CD4-positive, alpha-beta T cell (primary cell): ENCODE data around the gene HPD. TPM values are rescaled to one million over a fixed set of nuclear protein-coding genes. Genes with fewer than 3 reads are reported as not detected.

ENCODE experiments used
- ATAC-seq: fragments of 200-7000 bp; cut with Tn5 transposase; one replicate; pipeline ENCODE4 v1.10.0; 2022; ENCODE audit warnings: mild to moderate bottlenecking; ENCODE audit not compliant: poor library complexity
- CTCF ChIA-PET: fragments of 350-600 bp; sonication (Branson Sonifier 250); formaldehyde crosslinking; loops from one replicate; lab custom pipeline; 2021; ENCODE audit warnings: antibody characterized with exemption, inconsistent platforms; lab: Charles Lee
- POLR2A ChIA-PET: fragments of 350-600 bp; sonication (Branson Sonifier 250); formaldehyde crosslinking; loops from one replicate; lab custom pipeline; 2021; ENCODE audit warnings: antibody characterized with exemption, inconsistent platforms; lab: Charles Lee
- DNase-seq, 14 experiments: peaks; one replicate each; pipeline ENCODE4 v3.0.0-alpha.2; 2013 to 2020; ENCODE audit warnings: mixed read lengths in 2 of 14
- H3K27ac ChIP-seq, 2 donors: one replicate each; pipeline versions ENCODE4 v1.5.1 to v1.7.0; 2013; ENCODE audit warnings: low read length in 2 of 2, low read depth in 1 of 2, mild to moderate bottlenecking in 1 of 2
- H3K27me3 ChIP-seq, 2 experiments: 1 replicate in 1 of 2; 2 replicates in 1 of 2; pipeline versions ENCODE4 v1.6.1 to v1.7.0; 2013; ENCODE audit warnings: low read length in 2 of 2, control low read depth in 1 of 2, mild to moderate bottlenecking in 1 of 2, moderate library complexity in 1 of 2; ENCODE audit not compliant: insufficient read depth in 2 of 2, control insufficient read depth in 1 of 2
- H3K36me3 ChIP-seq: one replicate; pipeline ENCODE4 v1.6.1; 2013; ENCODE audit warnings: low read length, control low read depth; ENCODE audit not compliant: insufficient read depth
- H3K4me1 ChIP-seq: one replicate; pipeline ENCODE4 v1.6.1; 2013; ENCODE audit warnings: low read length, control low read depth; ENCODE audit not compliant: insufficient read depth
- H3K4me3 ChIP-seq: one replicate; pipeline ENCODE4 v1.5.1; 2013; ENCODE audit warnings: mild to moderate bottlenecking, low read length, moderate library complexity
- H3K9me3 ChIP-seq, 2 experiments: 1 replicate in 1 of 2; 2 replicates in 1 of 2; pipeline versions ENCODE4 v1.6.1 to v1.7.0; 2013; ENCODE audit warnings: low read length in 2 of 2, mild to moderate bottlenecking in 2 of 2, control low read depth in 1 of 2, moderate library complexity in 1 of 2; ENCODE audit not compliant: control insufficient read depth in 1 of 2, insufficient read depth in 1 of 2
- H3K27ac Mint-ChIP-seq: one replicate; pipeline ENCODE4 v1.8.0; 2020; ENCODE audit warnings: mixed read lengths
- H3K27me3 Mint-ChIP-seq: one replicate; pipeline ENCODE4 v1.8.0; 2021; ENCODE audit warnings: mixed read lengths
- H3K36me3 Mint-ChIP-seq: one replicate; pipeline ENCODE4 v1.8.0; 2021; ENCODE audit warnings: low read depth, mixed read lengths
- H3K4me1 Mint-ChIP-seq: one replicate; pipeline ENCODE4 v1.8.0; 2021; ENCODE audit warnings: low read depth, mixed read lengths
- H3K4me3 Mint-ChIP-seq: one replicate; pipeline ENCODE4 v1.8.0; 2020; ENCODE audit warnings: mild to moderate bottlenecking, mixed read lengths
- H3K9me3 Mint-ChIP-seq: one replicate; pipeline ENCODE4 v1.8.0; 2020; ENCODE audit warnings: mixed read lengths
- intact Hi-C, 2 experiments: fragments of 100-400 bp; cut with DNase I in 1 of 2; cut with micrococcal nuclease in 1 of 2; formaldehyde crosslinking; loops; one replicate each; pipeline versions ENCODE4 v1.15.1 to v1.9.0; 2023 to 2025; cut with DNase I, micrococcal nuclease
- total RNA-seq, 174 experiments: library from RNA in 2 of 174; stranded (reverse) in 2 of 174; gene quantifications; one replicate each; pipeline ENCODE4 v1.2.3 and lab custom pipeline; 2021 to 2026
- TF ChIP-seq, protein P1 (sequence below): fragments of 200-600 bp; IDR thresholded peaks from one replicate; pipeline ENCODE4 v1.8.0; 2022; ENCODE audit warnings: antibody characterized with exemption, mild to moderate bottlenecking

The HPD gene
- total RNA-seq, 2 experiments from 2014 or later, result not detected

DNA sequence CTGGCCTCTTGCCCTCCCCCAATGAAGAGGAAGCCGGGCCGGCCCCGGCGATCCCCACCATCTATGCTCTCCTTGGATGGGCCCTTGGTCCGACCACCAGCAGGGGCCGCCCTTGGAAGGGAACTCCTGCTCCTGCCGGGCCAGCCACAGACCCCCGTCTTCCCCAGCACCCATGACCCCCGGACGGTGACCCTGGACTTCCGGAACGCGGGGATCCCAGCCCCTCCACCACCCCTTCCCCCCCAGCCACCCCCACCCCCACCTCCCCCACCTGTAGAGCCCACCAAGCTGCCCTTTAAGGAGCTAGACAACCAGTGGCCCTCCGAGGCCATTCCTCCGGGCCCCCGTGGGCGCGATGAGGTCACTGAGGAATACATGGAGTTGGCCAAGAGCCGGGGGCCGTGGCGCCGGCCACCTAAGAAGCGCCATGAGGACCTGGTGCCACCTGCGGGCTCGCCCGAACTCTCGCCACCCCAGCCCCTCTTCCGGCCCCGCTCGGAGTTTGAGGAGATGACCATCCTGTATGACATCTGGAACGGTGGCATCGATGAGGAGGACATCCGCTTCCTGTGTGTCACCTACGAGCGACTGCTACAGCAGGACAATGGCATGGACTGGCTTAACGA, 35.4 kb downstream of the HPD start:
- no peak overlapping the region for H3K27ac ChIP-seq
- POLR2A ChIA-PET, result no interaction called here
- H3K27me3 ChIP-seq, result no peaks in the 10 kb centered on the region
- Mint-ChIP-seq H3K27ac (peak overlapping the region; percentile 30), H3K36me3 (peaks cover 83% of the 10 kb centered on the region), H3K9me3 (no peaks in the 10 kb centered on the region), H3K4me1 (no peaks in the 10 kb centered on the region), H3K27me3 (no peaks in the 10 kb centered on the region), H3K4me3 (no peak overlapping the region)
- no peaks in the 10 kb centered on the region for H3K4me1 ChIP-seq
- intact Hi-C loops, result loop anchor here in 1 of 2 experiments (5.0 kb wide), 1 partner anchor 36 kb away; no protein-coding TSS in a partner anchor
- peaks cover 87% of the 10 kb centered on the region for H3K36me3 ChIP-seq
- no peak for DNase-seq
- no peak for ATAC-seq
- no peaks in the 10 kb centered on the region for H3K9me3 ChIP-seq
- CTCF ChIA-PET, result interaction anchor here (5.7 kb wide), 1 partner anchor 29 kb away, joined by 38 read pairs; the partner anchor contains the start of gene RHOF
- no peak overlapping the region for H3K4me3 ChIP-seq
- TF ChIP-seq, protein P1, sequence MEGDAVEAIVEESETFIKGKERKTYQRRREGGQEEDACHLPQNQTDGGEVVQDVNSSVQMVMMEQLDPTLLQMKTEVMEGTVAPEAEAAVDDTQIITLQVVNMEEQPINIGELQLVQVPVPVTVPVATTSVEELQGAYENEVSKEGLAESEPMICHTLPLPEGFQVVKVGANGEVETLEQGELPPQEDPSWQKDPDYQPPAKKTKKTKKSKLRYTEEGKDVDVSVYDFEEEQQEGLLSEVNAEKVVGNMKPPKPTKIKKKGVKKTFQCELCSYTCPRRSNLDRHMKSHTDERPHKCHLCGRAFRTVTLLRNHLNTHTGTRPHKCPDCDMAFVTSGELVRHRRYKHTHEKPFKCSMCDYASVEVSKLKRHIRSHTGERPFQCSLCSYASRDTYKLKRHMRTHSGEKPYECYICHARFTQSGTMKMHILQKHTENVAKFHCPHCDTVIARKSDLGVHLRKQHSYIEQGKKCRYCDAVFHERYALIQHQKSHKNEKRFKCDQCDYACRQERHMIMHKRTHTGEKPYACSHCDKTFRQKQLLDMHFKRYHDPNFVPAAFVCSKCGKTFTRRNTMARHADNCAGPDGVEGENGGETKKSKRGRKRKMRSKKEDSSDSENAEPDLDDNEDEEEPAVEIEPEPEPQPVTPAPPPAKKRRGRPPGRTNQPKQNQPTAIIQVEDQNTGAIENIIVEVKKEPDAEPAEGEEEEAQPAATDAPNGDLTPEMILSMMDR, result no peak

DNA sequence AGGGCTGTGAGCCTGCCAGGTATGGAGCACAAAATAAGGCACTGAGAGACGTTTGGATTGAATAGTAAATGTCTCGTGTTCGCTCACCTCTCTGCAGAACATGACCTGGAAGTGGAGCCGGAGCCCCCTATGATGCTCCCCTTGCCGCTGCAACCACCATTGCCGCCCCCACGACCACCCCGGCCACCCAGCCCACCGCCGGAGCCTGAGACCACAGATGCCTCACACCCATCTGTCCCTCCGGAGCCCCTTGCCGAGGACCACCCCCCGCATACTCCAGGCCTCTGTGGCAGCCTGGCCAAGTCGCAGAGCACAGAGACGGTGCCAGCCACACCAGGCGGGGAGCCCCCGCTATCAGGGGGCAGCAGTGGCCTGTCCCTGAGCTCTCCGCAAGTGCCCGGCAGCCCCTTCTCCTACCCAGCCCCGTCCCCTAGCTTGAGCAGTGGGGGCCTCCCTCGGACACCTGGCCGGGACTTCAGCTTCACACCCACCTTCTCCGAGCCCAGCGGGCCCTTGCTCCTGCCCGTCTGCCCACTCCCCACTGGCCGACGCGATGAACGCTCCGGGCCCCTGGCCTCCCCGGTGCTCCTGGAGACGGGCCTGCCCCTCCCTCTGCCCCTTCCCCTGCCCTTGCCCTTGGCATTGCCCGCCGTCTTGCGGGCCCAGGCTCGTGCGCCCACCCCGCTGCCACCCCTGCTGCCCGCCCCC, 36.1 kb downstream of the HPD start:
- H3K4me3 ChIP-seq, result no peak overlapping the region
- ATAC-seq (no peak), DNase-seq (no peak)
- no peaks in the 10 kb centered on the region for H3K4me1 Mint-ChIP-seq
- intact Hi-C loops, result loop anchor here in 1 of 2 experiments (5.0 kb wide), 1 partner anchor 35 kb away; no protein-coding TSS in a partner anchor
- H3K27ac Mint-ChIP-seq, result no peak overlapping the region
- ChIA-PET CTCF (interaction anchor here (2.9 kb wide), 1 partner anchor 28 kb away, joined by 11 read pairs; no protein-coding TSS in a partner anchor), POLR2A (no interaction called here)
- no peaks in the 10 kb centered on the region for H3K27me3 ChIP-seq
- no peaks in the 10 kb centered on the region for H3K4me1 ChIP-seq
- peaks cover 83% of the 10 kb centered on the region for H3K36me3 Mint-ChIP-seq
- no peaks in the 10 kb centered on the region for H3K27me3 Mint-ChIP-seq
- peak overlapping the region; percentile 11 for H3K4me3 Mint-ChIP-seq
- H3K9me3 ChIP-seq, result no peaks in the 10 kb centered on the region
- TF ChIP-seq, protein P1, result no peak
- no peak overlapping the region for H3K27ac ChIP-seq
- peaks cover 86% of the 10 kb centered on the region for H3K36me3 ChIP-seq
- no peaks in the 10 kb centered on the region for H3K9me3 Mint-ChIP-seq

DNA sequence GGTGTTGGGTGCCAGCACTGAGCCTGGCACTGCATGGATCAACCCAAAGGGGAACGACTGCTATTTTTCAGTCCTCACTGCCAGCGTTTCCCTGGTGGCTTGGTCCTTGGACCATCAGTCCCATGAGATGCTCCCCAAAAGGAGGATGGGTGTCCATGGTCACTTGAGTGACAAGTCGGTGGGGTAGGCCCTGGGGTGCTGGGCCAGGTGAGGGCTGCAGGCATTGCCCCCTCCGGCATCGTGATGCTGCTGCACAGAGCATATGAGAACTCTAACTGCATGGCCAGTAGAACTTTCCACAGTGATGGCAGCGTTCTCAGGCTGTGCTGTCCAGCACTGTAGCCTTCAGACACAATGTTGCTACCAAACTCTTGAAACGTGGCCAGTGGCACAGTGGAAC, 38.6 kb downstream of the HPD start:
- ChIA-PET POLR2A (interaction anchor here (34.6 kb wide), 1 partner anchor 32 kb away, joined by 1869 read pairs; the partner anchor contains the start of genes RHOF and SETD1B), CTCF (interaction anchor here (2.9 kb wide), 1 partner anchor 26 kb away, joined by 11 read pairs; no protein-coding TSS in a partner anchor)
- Histone ChIP-seq H3K9me3 (no peaks in the 10 kb centered on the region), H3K36me3 (peaks cover 85% of the 10 kb centered on the region), H3K27me3 (no peaks in the 10 kb centered on the region), H3K4me1 (no peaks in the 10 kb centered on the region), H3K4me3 (no peak overlapping the region), H3K27ac (no peak overlapping the region)
- intact Hi-C loops, result loop anchor here in 1 of 2 experiments (5.0 kb wide), 1 partner anchor 33 kb away; no protein-coding TSS in a partner anchor
- Mint-ChIP-seq H3K4me3 (no peak overlapping the region), H3K4me1 (peaks cover 12% of the 10 kb centered on the region), H3K9me3 (no peaks in the 10 kb centered on the region), H3K27me3 (no peaks in the 10 kb centered on the region), H3K27ac (no peak overlapping the region), H3K36me3 (peaks cover 81% of the 10 kb centered on the region)
- ATAC-seq (no peak), DNase-seq (no peak)
- TF ChIP-seq, protein P1, result no peak
